Measurements from ENCODE around the gene C8A.

Gene C8A

GRCh38 chr1:56880774-56881173, 26.2 kb downstream of the C8A start:
- DNase-seq (ENCODE audit: low read depth, low spot score) = no peak
- H3K27ac ChIP-seq = no peak overlapping the region

- no peak for DNase-seq (ENCODE audit: low read depth, low spot score)
- H3K27ac ChIP-seq = no peak overlapping the region
These were observed 26.8 kb downstream of the C8A start for GRCh38 chr1:56881417-56881816.

- H3K27ac ChIP-seq = no peak overlapping the region
- no peak for DNase-seq (ENCODE audit: low read depth, low spot score)
These were observed 35.6 kb downstream of the C8A start for GRCh38 chr1:56890229-56890628.

- H3K27ac ChIP-seq = no peak overlapping the region
- DNase-seq (ENCODE audit: low read depth, low spot score) = no peak
These were observed 39.4 kb downstream of the C8A start for GRCh38 chr1:56894014-56894413.

GRCh38 chr1:56897150-56898004, 42.8 kb downstream of the C8A start:
- DNase-seq (ENCODE audit: low read depth, low spot score) = no peak
- no peak overlapping the region for H3K27ac ChIP-seq

GRCh38 chr1:56898005-56898373, 43.4 kb downstream of the C8A start:
- H3K27ac ChIP-seq = no peak overlapping the region
- no peak for DNase-seq (ENCODE audit: low read depth, low spot score)

DNA sequence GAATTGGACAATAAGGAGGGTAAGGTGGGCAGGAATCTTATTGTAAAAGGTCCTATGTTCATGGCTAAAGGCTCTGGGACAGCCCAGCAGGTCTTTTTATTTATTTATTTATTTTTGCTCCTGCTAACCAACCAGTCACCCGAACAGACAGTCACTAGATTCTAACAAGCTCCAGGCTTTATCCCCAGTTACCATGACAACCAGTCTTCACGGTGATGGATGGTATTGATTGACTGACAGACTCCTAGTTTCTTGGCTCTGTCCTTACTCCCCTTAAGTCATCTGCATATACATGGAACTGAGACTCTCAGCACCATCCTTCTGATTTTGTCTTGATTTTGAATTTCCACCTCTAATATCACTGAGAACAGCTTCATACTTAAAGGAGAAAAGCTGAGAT, 44.3 kb downstream of the C8A start:
- no peak overlapping the region for H3K27ac ChIP-seq
- DNase-seq (ENCODE audit: low read depth, low spot score) = no peak

DNA sequence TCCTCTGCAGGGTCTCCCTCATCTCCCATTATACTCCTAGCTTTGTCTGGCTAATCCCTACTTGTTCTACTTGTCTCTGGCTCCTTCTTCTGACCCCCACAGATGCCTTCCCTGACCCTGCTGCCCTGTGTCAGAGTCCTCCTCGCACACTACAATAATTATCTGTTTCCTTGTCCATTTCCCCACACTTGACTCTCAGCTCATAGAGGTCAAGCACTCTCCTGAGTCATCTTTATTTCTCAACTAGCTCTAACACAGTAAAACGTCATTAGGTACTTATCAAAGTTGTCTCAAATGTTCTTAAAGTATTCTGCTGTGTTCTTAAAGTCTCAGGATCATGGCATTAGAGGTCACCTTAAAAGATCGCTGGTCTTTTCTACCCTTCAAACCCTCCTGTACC, 47.1 kb downstream of the C8A start:
- DNase-seq (ENCODE audit: low read depth, low spot score) = no peak

DNA sequence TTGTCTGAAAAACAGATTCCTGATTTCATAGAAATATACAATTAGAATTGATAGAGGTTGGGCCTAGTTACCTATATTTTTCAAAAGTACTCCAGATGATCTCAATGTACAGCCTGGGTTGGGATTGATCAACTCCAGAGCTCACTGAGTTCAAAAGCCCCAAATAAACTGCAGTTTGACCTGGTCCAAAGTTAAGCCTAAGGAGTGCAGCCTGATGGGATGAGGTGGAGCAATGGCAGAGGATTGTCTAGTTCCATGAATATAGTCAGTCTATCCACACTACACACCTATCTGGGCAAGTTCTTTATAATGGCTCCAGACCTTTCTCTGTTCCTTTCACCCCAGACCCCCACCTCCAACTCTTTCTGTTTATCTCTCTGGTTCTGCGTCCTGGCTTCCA, 49.2 kb downstream of the C8A start:
- no peak overlapping the region for H3K27ac ChIP-seq
- DNase-seq (ENCODE audit: low read depth, low spot score) = no peak

More for the DNA sequence above, 47.1 kb downstream of the C8A start:
- H3K27ac ChIP-seq = no peak overlapping the region

DNA sequence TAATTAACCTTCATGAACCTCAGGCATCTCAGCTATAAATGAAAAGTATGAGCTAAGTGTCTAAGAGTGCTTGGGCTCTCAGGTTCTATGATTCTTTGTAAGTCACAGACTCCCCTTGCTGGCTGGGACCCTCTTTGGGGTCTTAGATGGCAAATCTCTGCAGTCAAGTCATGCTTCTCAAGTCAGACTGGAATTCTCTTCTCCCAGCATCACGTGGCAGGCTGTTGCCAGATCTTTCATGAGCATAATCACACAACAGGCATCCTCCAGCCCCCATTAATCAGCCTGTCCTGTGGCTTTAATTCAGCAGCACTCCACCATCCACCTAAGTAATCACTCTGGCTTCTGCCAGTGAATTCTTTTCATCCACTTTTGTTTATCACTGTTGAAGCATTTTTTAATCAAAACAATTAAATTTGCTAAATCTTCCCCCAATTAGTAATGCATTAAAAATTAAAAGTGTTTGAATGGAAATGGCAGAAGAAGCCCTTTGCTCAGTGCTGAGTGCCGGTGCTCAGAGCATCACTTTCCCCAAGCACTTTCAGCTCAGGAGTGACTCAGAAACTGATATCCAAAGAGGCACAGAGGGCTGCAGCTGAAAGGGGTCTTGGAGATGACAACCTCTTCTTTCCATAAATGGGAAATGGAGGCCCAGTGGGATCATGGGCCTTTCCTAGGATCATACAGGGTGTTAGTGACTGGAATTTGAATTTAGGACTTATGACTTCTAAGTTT, 50.2 kb downstream of the C8A start:
- DNase-seq (ENCODE audit: low read depth, low spot score) = no peak

DNA sequence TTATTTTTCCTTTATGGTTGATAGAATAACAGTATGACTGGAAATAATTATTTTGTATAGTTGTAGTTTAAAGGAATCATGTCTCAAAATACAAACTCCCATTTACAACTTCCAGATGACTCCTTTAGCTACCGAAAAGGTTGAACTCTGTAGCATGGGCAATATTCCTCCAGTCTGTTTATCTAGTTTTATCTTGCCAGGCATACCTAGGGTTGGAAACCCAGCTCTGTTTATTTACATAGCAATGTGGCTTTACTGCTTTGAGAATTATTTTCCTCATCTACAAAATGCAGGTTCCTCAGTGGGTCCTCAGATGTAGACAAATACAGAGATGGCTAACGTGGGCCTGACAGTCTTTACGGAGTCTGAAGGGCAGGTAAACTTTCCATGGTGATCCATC, 51.1 kb downstream of the C8A start:
- no peak overlapping the region for H3K27ac ChIP-seq
- no peak for DNase-seq (ENCODE audit: low read depth, low spot score)

More for the DNA sequence above, 50.2 kb downstream of the C8A start:
- H3K27ac ChIP-seq = no peak overlapping the region

DNA sequence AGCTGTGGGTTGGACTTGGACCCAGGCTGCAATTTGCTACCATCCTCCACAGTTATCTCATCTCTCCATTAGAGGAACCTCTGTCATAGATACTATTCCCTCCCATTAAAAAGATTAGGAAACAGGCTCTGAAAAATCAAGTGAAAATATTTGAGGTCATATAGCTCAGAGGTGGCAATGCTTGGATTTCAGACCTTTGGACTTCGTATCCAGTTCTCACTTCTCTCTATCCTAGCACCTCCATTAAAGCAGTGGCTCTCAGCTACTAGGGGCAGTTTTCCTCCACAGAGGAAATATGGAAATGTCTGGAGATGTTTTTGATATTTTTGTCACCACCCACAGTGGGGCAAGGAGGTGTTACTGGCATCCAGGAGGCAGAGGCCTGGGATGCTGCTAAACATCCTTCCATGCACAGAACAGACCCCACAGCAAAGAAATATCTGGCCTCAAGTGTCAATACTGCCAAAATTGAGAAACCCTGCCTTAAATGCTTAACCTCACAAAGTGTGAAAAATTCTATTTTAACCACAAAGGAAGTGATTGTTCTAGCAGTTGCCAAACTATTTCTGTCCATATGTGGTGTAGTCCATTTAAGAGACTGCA, 54.1 kb downstream of the C8A start:
- DNase-seq (ENCODE audit: low read depth, low spot score) = no peak
- H3K27ac ChIP-seq = no peak overlapping the region

DNA sequence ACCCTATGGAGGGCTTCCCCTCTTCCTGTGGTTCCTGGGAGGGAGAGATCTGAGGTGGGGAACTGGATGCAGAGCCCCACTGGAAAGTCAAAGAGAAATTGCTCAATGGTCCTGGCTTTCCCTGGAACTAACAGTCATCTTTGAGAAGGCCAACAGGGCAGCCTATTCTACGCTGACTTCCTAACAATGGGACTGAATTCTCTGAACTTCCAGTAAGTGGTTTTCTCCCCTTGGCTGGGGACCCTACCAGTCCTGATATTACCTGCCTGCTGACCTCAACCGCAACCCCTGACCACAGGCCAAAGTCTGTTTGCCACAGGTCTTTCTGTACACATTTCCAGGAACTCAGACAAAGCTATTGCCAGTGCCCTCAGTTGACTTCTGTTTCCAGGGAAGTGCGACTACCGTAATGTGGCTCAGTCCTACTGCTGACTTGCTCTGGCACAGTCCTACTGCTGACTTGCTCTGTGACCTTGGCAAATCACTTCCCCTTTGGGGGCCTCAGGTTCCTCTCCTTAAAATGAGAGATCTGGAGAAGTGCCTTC, 55.9 kb downstream of the C8A start:
- DNase-seq (ENCODE audit: low read depth, low spot score) = no peak
- no peak overlapping the region for H3K27ac ChIP-seq

- peak; percentile 14 for DNase-seq (ENCODE audit: low read depth, low spot score)
- no peak overlapping the region for H3K27ac ChIP-seq
These were observed 56.7 kb downstream of the C8A start for GRCh38 chr1:56911098-56911938.

DNA sequence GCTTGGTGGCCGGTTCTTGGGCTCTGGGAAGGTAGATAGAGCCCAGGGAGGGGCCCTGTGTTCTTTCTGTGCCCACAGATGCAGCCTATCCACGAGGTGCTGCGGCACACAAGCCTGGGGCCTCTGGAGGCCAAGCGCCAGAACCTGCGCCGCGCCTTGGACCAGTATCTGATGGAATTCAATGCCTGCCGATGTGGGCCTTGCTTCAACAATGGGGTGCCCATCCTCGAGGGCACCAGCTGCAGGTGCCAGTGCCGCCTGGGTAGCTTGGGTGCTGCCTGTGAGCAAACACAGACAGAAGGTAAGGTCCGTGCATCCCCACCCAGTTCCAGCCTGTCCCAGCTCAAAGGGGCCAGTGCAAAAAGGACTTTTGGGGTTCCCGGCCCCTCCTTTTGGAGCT, 57.7 kb downstream of the C8A start:
- no peak overlapping the region for H3K27ac ChIP-seq
- DNase-seq (ENCODE audit: low read depth, low spot score) = no peak

DNA sequence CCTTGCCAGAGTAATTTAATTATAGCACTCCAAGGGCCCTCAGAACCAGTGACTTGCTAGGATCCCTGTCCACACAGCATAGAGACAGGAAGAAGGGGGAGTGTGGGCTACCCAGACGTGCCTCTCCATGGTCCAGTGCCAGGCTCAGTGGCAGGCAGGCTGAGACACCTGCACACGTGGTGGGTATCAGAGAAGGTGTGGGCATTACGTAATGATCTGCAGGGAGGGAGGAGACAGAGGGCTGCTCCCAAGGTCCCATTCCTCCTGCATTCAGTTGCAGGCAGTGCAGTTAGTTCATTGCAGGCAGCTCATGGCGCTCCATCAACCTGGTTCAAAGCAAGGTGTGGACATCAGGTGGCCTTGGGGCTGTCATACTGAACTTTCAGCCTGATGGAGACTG, 61.4 kb downstream of the C8A start:
- H3K27ac ChIP-seq = no peak overlapping the region
- DNase-seq (ENCODE audit: low read depth, low spot score) = no peak

DNA sequence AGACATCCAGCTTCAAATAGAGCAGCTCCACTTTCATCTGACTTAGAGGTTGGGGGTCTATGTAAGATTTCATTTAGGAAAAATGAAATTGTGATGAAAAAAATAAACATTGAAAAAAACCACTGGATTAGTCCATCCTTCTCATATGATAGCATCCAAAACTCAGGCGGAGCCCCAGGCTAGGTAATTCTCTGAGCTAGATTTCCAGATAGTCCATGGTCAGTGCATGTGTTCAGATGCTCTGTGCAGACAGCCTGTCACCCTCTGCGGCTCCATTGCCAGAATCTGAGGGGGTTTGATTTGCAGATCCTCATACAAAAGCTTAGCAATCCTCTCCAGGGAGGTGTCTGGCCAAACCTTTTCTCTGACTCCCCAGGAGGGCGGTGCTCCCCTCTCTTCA, 62.0 kb downstream of the C8A start:
- no peak for DNase-seq (ENCODE audit: low read depth, low spot score)
- H3K27ac ChIP-seq = no peak overlapping the region

GRCh38 chr1:56917356-56917755, 62.8 kb downstream of the C8A start:
- no peak for DNase-seq (ENCODE audit: low read depth, low spot score)

DNA sequence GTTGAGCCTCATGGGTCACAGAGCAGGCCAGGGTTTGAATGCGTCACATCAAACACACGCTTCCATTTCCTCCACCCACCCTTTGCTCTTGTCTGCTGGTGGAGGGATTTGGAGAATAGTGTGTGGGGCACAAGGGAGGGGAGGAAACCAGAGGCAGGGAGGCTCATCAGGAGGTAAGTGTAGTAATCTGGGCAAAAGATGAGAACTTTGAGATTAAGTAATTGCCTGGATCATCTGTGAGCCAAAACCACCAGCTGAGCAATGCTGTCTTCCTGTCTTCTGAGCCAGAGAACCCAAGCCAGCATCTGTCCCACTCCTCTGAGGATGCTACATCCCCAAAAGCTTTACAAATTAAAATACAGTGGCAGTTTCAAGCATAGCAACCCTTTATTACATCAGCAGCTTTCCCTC, 66.0 kb downstream of the C8A start:
- DNase-seq (ENCODE audit: low read depth, low spot score) = no peak
- no peak overlapping the region for H3K27ac ChIP-seq

More at GRCh38 chr1:56917356-56917755, 62.8 kb downstream of the C8A start:
- no peak overlapping the region for H3K27ac ChIP-seq

DNA sequence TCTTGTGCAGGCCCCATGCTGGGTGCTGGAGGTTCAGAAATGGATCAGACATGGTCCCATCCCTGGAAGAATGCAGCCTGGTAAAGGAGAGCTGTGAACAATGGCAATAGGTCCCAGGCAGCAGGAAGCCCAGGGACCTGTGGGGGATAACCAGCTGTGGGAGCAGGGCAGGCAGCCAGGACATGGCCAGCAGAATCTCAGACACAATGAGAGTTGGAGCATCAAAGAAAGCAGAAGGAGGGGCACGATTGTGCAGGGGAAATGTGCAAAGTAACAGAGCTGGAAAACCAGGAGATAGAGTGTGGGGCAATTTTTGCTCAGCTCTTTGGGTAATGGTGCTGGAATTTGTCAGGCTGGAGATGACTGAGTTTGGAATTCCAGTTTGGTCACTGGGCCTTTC, 66.9 kb downstream of the C8A start:
- no peak overlapping the region for H3K27ac ChIP-seq
- no peak for DNase-seq (ENCODE audit: low read depth, low spot score)

Measured in epithelial cell of prostate (primary cell).